CD4-positive, alpha-beta T cell treated with Interferon alpha-2 for 1 hour (primary cell): ENCODE measurements around the gene OR10A5.
"Not testable (repeated sequence)": the region's sequence is repeated elsewhere in the genome, so short reads cannot be mapped to it uniquely, and the experiment has no call there.

ENCODE experiments used
- DNase-seq, 2 donors: peaks; one replicate each; pipeline ENCODE4 v3.0.0-alpha.2; 2020 to 2022

Gene OR10A5

GRCh38 chr11:6876325-6876724 lies 30.8 kb downstream of the OR10A5 start, which contains the start of gene OR10A4:
Gene OR10A4 (plus strand): TSS chr11:6876625. CDS start chr11:6876648, 23 bp downstream.
- DNase-seq: no peak

DNA sequence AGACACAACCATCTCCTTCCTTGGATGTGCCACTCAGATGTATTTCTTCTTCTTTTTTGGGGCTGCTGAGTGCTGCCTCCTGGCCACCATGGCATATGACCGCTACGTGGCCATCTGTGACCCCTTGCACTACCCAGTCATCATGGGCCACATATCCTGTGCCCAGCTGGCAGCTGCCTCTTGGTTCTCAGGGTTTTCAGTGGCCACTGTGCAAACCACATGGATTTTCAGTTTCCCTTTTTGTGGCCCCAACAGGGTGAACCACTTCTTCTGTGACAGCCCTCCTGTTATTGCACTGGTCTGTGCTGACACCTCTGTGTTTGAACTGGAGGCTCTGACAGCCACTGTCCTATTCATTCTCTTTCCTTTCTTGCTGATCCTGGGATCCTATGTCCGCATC lies 31.4 kb downstream of the OR10A5 start:
- no peak for DNase-seq

GRCh38 chr11:6882751-6883150 lies 37.3 kb downstream of the OR10A5 start:
- DNase-seq: no peak

- DNase-seq: not testable (repeated sequence)
Observed at GRCh38 chr11:6887711-6888110, 42.2 kb downstream of the OR10A5 start.

GRCh38 chr11:6888830-6889229 lies 43.3 kb downstream of the OR10A5 start:
- DNase-seq: no peak

DNA sequence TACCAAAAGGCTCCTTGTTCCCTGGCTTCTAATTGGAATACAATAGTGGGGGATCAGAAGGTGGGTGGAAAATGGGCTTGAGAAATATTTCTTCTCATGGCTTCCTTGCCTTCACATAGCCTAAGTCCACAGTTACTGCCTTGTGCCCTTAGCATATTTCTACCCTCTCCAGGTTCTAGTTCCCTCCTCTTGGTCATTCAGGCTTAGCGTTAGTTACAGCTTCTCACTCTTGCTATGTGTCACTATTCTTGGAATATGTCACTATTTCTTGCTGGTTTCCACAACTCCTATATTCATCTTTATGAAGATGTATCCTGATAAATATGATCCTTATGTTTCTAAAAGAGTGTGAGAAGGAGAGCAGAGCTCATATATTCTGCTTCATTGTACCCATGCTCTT lies 44.4 kb downstream of the OR10A5 start:
- no peak for DNase-seq

DNA sequence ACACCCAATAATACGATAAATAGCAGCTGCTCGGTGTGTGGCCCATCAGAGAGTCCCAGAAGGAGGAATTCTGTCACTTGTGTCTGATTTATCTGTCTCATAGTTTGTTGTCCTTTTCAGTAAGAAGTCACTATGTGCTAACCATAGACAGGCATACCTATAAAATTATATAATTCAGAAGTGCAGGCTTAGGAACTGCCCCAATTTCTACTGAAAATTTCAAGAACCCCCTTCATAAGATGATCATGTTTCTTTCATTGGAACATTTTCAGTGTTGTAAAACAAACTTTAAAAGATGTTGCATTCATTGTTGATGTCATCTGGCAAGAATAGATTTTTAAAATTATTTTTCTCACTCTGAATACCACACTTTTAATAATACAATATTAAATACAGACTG lies 46.9 kb downstream of the OR10A5 start, which contains the start of gene OR2D2:
OR2D2 (minus strand) TSS at position 101 of the 400 bp plus-strand sequence; CDS start at position 101, 0 bp downstream.
- DNase-seq: no peak

GRCh38 chr11:6894097-6894496 lies 48.6 kb downstream of the OR10A5 start:
- no peak for DNase-seq

DNA sequence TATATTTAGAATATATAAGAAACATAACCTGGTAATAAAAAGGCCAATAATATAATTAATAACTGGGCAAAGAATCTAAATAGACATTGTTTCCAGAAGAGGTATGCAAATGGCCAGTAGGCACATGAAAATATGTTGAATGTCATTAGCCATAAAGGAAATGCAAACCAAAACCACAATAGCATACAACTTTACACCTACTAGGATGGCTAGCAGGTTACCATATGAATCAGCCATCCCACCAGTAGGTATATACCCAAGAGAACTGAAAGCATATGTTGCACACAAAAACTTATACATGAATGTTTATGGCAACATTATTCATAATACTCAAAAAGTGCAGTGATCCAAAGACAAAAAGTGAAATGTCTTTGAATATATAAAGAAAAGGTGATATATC lies 49.5 kb downstream of the OR10A5 start:
- DNase-seq: no peak
